Right ventricle myocardium inferior (tissue), 1 donor: Measurements from ENCODE around the gene CAPN1. TPM values are rescaled to one million over a fixed set of nuclear protein-coding genes. Genes with fewer than 3 reads are reported as not detected.

Source experiments
- ATAC-seq: fragments of 200-7000 bp; cut with Tn5 transposase; one replicate; pipeline ENCODE4 v1.9.1; 2020; ENCODE audit warnings: mild to moderate bottlenecking, moderate library complexity
- DNase-seq: peaks from one replicate; pipeline ENCODE4 v3.0.0; 2021; ENCODE audit errors: missing footprints
- intact Hi-C: fragments of 100-400 bp; cut with DNase I; formaldehyde crosslinking; loops from one replicate; pipeline ENCODE4 v1.11.0; 2022
- total RNA-seq: library from RNA; stranded (reverse); fragmentation: NEBNext Ultra II Directional; extraction: Animal tissue kit (Norgen Biotek cat#: 25700); gene quantifications from one replicate; pipeline ENCODE4 v1.2.1, GENCODE V29; 2021
- donor health status: DM: no; HTN: yes; CAD: no; lungs with severe emphysema.

The CAPN1 gene
- total RNA-seq, 1 donor from 2014 or later = 82.9 TPM

GRCh38 chr11:65211293-65212105 lies 29.8 kb downstream of the CAPN1 start:
- intact Hi-C loops = no loop called here
- ATAC-seq (peak; percentile 6), DNase-seq (no peak)

- DNase-seq (no peak), ATAC-seq (no peak)
- intact Hi-C loops = no loop called here
Observed at GRCh38 chr11:65212226-65212801, 30.6 kb downstream of the CAPN1 start.

- DNase-seq = no peak
- intact Hi-C loops = no loop called here
- peak; percentile 25 for ATAC-seq
Observed at GRCh38 chr11:65213322-65214211, 31.8 kb downstream of the CAPN1 start.

GRCh38 chr11:65214212-65214845 lies 32.6 kb downstream of the CAPN1 start:
- ATAC-seq = no peak
- no peak for DNase-seq
- intact Hi-C loops = no loop called here

GRCh38 chr11:65215441-65216076 lies 33.8 kb downstream of the CAPN1 start:
- DNase-seq = no peak
- no peak for ATAC-seq
- intact Hi-C loops = no loop called here

GRCh38 chr11:65216830-65217229 lies 35.1 kb downstream of the CAPN1 start:
- DNase-seq (no peak), ATAC-seq (no peak)
- intact Hi-C loops = no loop called here

- intact Hi-C loops = no loop called here
- ATAC-seq = no peak
- no peak for DNase-seq
Observed at GRCh38 chr11:65217441-65218423, 36.0 kb downstream of the CAPN1 start.

GRCh38 chr11:65218446-65218845 lies 36.7 kb downstream of the CAPN1 start:
- ATAC-seq (no peak), DNase-seq (no peak)
- intact Hi-C loops = no loop called here

GRCh38 chr11:65219930-65220213 lies 38.1 kb downstream of the CAPN1 start:
- ATAC-seq (no peak), DNase-seq (no peak)
- intact Hi-C loops = no loop called here

GRCh38 chr11:65221026-65221425 lies 39.3 kb downstream of the CAPN1 start:
- ATAC-seq (no peak), DNase-seq (no peak)

GRCh38 chr11:65223011-65223410 lies 41.3 kb downstream of the CAPN1 start:
- no peak for DNase-seq
- intact Hi-C loops = no loop called here
- ATAC-seq = no peak

More at GRCh38 chr11:65221026-65221425, 39.3 kb downstream of the CAPN1 start:
- intact Hi-C loops = no loop called here

GRCh38 chr11:65224930-65225278 lies 43.2 kb downstream of the CAPN1 start:
- ATAC-seq (peak; percentile 48), DNase-seq (no peak)
- intact Hi-C loops = no loop called here

GRCh38 chr11:65225279-65226102 lies 43.8 kb downstream of the CAPN1 start:
- peak; percentile 76 for ATAC-seq
- intact Hi-C loops = no loop called here
- no peak for DNase-seq

GRCh38 chr11:65226103-65226442 lies 44.3 kb downstream of the CAPN1 start:
- DNase-seq (no peak), ATAC-seq (no peak)
- intact Hi-C loops = no loop called here

GRCh38 chr11:65227879-65228278 lies 46.2 kb downstream of the CAPN1 start:
- no peak for DNase-seq
- intact Hi-C loops = no loop called here

GRCh38 chr11:65236194-65237059 lies 54.7 kb downstream of the CAPN1 start:
- ATAC-seq (peak; percentile 13), DNase-seq (no peak)
- intact Hi-C loops = no loop called here

More at GRCh38 chr11:65227879-65228278, 46.2 kb downstream of the CAPN1 start:
- ATAC-seq = no peak
